HG02798 (cell line): ENCODE measurements around the gene LCMT1.
"Not testable (repeated sequence)": the region's sequence is repeated elsewhere in the genome, so short reads cannot be mapped to it uniquely, and the experiment has no call there.

Source experiments
- ATAC-seq: cut with Tn5 transposase; IDR thresholded peaks from one replicate; pipeline ENCODE4 v1.9.1; 2021; ENCODE audit warnings: mild to moderate bottlenecking; ENCODE audit not compliant: unreplicated experiment, poor library complexity

The LCMT1 gene

DNA sequence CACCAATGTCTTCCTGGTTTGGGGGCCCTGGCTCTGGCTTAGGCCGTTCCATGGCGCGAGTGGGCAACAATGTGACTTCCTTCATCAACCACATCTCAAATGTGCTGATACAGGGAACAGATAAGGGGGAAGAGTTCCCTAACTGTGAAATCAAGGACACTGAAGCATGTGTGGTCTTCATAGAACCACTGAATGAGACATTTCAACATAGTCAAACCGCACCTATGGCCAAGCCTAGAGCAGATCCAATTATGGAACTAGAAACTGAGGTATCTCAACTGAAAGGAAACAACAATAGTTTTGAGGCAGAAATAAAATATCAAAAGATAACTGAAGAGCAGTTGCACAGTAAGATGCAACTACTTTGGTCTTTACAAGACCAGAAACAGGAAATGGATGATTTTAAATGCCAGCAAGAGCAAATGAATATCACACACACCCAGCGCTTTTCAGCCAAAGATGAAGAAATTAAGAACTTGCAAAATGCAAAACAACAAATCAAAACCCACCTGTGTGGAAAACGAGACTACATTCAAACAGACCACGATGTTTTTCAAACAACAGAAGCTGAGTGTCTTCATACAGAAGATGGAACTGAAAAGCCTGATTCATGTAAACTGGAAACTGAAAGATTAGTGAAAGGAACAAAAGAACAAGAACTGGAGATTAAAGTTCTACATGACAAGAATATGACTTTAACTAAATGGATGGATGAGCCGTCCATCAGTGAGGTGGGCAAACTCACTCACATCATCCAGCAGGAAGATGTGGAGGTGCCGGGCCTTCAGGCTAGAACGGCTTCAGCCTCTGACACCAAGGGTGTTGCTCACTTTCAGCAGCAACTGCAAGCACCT, 18.1 kb upstream of the LCMT1 start:
- ATAC-seq, result no peak

DNA sequence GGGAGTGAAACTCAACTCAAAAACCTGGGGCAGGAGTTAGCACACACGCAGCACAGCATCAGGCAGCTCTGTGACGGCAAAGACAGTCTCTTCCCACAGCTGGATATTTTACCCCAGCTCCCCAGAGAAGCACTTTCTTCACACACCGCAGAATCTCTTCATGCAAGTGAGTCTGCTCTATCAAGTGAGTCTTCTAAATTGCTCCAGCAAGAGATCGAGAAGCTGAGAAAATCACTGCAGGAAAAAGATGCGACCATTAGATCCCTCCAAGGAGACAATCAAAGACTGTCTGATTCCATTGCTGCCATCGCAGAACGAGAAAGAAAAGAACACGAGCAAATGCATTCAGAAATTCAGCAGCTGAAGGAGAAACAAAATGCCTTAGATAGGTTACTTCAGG, 16.9 kb upstream of the LCMT1 start:
- no peak for ATAC-seq

DNA sequence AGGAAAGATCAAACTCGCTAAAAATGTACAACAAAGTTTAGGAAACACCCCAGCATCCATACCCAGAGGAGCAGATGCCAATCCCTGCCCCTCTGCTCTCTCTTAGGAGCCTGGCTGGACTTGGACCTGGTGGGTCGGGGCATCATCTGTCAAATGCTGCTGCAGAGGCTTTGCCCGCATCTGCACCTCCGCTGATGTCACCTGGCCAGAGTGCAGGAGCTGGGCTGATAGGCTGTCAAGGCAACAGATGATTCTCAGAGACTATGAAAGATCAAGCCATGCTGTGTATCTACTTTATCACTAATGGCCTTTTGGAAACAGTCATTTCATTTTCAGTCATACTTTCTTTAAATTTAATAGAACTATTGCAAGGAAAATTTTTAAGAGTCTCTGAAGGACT, 15.9 kb upstream of the LCMT1 start:
- no peak for ATAC-seq

GRCh38 chr16:25097276-25097975, 14.1 kb upstream of the LCMT1 start:
- no peak for ATAC-seq

GRCh38 chr16:25100511-25100910, 11.0 kb upstream of the LCMT1 start:
- ATAC-seq, result no peak

GRCh38 chr16:25106567-25107465, 4.7 kb upstream of the LCMT1 start:
- ATAC-seq, result peak; percentile 62

DNA sequence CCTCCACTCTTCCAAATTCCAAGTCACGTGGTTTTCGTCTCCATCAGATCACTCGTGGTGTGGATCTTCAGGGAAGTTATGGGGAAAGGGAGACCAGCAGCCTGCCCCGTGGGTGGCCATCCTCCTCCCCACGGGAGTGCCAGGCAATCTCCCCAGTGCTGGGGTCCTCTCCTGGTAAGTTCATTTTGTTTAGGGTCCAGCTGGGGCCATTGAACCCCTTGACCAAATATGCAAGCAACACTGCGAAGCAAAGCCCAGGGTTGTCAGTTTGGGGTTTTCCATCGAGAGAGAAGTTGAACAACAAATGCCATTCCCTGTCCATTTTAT, 4.1 kb upstream of the LCMT1 start:
- ATAC-seq, result no peak

DNA sequence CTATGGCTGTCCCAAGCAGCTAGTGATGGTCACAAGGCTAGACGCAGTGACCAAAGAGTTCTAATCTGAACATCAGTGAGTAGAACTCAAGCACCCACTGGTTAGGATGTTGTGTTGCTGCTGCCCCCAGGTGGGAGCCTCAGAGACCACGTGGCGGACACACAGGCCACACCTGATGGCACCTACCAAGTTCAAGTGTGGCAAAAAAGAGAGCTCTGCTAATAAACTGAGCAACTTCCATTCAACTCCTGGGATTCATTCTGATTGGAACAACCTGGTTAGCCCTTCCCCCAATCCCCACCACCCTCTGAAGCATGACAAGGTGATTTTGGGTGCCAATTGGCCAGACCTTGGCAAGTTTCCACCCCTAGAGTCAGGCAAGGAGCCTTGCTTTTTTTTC, 3.5 kb upstream of the LCMT1 start:
- ATAC-seq, result no peak

DNA sequence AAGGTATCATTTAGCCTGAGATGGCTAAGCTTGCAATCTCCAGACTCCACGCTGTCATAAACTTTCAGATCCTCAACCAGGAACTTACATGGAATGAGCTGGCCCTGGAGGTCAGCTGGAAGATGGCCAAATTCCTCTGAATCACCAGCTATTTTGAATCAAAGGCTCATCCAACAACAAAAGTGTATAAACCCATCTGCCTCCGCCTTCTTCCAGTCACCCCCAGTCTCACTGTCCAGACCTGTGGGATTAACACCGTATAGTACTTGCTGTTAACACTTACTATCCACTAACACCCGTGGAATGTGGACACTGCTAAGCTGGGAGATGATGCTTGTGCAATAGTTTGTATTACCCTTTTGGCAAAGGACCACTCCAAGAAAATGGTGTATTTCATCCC, 1.9 kb upstream of the LCMT1 start:
- ATAC-seq, result no peak

DNA sequence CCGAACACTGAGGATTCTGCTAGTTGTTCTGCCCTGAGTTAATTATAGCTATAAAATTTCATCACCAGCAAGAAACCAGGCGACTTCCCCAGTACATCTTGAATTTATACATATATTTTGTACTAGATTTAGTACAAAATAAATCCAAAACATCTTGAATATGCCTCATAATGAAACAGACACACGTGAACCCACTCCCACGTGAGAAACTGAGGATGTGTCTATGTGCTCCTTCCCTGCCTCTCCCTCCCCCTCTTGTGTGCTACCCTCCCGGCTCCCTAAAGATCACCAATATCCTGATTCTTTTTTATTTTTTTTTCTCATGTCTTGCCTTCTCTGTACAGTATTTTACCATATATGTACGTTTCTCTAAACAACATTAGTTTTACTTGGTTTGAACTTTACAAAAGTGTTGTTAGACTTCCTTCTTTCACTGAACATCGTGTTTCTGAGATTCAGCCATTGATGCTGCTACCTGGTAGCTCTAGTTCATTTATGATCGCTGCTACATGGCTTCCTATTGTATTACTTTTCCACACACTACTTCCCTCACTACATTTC, 1.1 kb upstream of the LCMT1 start:
- no peak for ATAC-seq

- no peak for ATAC-seq
Measured at GRCh38 chr16:25114121-25114520, 2.6 kb downstream of the LCMT1 start.

GRCh38 chr16:25118851-25119578, 7.5 kb downstream of the LCMT1 start:
- no peak for ATAC-seq

GRCh38 chr16:25121824-25122600, 10.5 kb downstream of the LCMT1 start:
- no peak for ATAC-seq

DNA sequence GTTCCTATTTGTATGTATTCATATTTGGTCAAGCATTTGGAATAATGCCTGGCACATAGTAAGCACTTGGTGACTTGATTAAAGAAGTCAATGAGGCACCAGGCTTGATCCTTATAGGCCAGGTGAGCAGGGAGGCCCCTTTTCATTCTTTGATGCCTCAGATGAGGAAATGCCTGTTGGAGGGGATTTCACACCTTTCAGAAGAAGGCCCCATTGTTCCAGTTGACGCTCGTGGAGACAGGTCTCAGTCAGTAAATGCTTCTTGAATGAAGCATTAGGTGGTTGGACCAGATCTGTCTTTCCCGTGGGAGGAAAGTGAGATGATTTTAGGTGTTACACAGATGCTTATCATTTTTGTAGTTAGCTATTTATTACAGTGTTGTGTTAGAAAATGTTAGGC, 13.0 kb downstream of the LCMT1 start:
- ATAC-seq, result no peak

DNA sequence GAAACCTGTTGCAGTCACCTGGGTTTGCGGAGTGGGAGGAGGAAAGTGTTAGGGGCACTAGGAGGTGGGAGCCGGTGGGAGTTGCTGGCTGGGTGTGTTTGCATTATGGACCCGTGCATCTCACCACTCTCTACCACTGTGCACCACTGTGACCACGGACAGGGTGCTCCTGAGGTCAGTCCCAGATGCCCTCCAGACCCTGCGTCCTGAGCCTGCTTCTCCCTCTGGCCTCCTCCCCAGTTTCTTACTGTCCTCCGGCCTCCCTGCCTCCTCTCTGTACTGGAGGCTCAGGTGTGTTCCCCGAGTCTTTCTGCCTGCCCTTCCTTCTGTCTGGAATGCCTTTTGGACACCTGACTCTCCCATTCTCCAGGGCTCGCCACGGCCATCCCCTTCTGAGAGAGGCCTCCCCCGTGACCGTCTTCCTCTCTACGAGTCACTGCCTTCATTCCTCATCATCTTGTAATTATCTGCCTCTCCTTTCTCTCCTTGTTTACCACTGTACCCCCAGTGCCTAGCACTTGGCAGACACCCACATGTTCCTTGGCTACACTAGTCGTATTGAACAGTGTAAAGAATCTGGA, 14.6 kb downstream of the LCMT1 start:
- ATAC-seq, result not testable (repeated sequence)

GRCh38 chr16:25126820-25127232, 15.3 kb downstream of the LCMT1 start:
- ATAC-seq, result no peak

- ATAC-seq, result not testable (repeated sequence)
Measured at GRCh38 chr16:25132751-25133150, 21.2 kb downstream of the LCMT1 start.

DNA sequence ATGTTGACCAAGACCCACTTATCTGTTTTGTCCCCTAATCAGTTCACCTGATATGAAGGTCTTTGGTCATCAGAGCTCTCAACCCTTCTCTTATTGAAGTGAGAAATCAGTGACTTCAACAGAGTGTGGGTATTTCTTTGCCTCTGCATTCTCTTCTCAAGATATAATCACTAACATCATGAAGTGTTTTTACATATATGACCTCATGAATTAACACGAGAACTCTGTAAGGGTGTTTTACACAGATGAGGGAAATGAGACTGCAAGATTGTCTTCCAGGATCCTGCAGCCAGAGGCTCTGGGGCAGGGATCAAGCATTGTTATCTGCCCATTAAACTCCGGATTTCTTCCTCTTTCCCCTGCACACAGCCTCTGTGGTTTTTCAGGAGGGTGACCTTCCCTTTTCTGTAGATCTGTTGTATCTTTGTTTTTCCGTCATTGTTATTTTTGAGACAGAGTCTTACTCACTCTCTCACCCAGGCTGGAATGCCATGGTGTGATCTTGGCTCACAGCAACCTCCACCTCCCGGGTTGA, 22.7 kb downstream of the LCMT1 start:
- ATAC-seq, result no peak
